ENCODE measurements around the gene TRPM1.

The TRPM1 gene

DNA sequence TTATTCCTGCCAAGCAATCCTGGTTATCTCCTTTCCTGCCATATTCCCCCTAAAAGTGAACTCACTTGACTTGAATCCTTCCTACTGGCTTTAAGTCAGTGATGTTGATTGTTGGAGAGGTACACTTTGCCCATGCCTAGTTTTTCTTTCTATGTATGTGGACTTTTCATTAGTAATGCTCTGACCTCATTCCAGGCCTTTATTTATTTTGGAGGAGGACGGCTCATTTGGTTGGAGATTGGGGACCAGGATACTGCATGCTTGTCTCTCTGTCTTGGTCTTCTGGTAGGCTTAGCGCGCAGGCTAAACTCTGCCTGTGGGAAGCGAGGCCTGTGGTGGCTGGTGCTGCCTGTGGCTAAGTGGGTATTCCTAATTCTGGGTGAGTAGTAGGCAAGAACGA lies 81.0 kb downstream of the TRPM1 start:
- no peak for DNase-seq (ENCODE audit: low read depth)

- no peak for DNase-seq (ENCODE audit: low read depth)
These were observed 81.5 kb downstream of the TRPM1 start for GRCh38 chr15:31019986-31020385.

GRCh38 chr15:31017311-31017710 lies 84.2 kb downstream of the TRPM1 start:
- DNase-seq (ENCODE audit: low read depth): no peak

DNA sequence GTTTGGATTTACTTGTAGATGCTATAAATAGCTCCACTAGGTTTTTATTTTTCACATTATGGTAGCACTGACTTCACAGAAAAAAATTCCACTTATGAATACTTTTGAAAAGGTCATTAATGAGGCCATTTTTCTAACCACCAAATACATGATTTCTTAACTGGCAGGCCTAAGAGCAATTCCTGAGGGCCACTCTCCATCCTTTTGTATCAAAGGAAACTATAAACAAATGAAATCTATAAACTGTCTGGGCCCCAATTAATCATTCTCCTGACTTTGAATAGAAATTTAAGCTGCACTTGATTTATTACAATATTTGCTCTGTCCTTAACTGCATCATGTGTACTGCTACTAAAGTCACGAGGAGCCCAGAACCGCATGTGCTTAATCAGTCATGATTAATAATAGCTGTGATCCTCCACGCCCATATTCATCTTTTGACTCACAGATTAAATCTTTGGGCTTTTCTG lies 85.0 kb downstream of the TRPM1 start:
- peak; percentile 34 for DNase-seq (ENCODE audit: low read depth)

GRCh38 chr15:31014608-31014925 lies 87.0 kb downstream of the TRPM1 start:
- no peak for DNase-seq (ENCODE audit: low read depth)

- no peak for DNase-seq (ENCODE audit: low read depth)
These were observed 87.5 kb downstream of the TRPM1 start for GRCh38 chr15:31013863-31014607.

GRCh38 chr15:31012455-31012854 lies 89.1 kb downstream of the TRPM1 start:
- DNase-seq (ENCODE audit: low read depth): no peak

GRCh38 chr15:31010036-31010435 lies 91.5 kb downstream of the TRPM1 start:
- no peak for DNase-seq (ENCODE audit: low read depth)

GRCh38 chr15:31005660-31006059 lies 95.9 kb downstream of the TRPM1 start:
- no peak for DNase-seq (ENCODE audit: low read depth)

- no peak for DNase-seq (ENCODE audit: low read depth)
These were observed 97.2 kb downstream of the TRPM1 start for GRCh38 chr15:31004220-31004733.

GRCh38 chr15:31001702-31002101 lies 99.8 kb downstream of the TRPM1 start:
- DNase-seq (ENCODE audit: low read depth): no peak

DNA sequence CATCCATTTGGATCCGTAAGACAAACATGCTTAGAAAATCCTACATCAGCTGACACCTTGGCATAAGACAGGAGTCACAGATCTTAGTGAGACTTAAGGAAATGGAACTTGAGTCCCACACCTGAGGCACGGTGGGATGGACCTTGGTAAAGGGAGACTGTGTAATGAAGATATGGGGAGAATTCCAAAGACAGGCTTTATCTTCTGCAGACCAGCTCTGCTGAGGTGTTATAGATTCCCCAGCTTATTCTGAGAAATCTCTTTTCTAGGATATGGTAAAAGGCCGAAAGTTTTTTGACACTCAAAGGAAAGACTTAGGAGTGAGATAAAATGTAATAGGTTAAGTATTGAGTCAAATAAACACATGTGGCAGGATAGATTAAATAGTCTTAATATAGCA lies 101.8 kb downstream of the TRPM1 start:
- no peak for DNase-seq (ENCODE audit: low read depth)

DNA sequence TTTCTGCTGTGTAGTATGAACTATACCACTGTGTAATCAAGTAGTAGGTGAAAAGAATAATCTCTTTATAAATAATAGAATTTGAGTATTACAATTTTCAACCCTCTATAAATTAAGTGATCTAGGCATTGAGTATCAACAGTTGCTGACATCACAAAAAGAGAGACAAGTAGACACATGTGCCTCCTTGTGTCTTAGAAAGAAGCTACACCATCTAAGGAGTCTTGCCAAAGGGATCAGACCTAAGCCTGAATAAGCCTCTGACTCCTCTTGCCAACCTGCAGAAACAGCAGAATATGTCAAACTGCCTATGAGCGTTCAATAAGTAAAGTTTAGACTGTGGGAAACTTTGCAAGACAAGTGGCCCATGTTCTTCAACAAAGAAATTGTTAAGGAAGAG lies 104.3 kb downstream of the TRPM1 start:
- DNase-seq (ENCODE audit: low read depth): no peak

DNA sequence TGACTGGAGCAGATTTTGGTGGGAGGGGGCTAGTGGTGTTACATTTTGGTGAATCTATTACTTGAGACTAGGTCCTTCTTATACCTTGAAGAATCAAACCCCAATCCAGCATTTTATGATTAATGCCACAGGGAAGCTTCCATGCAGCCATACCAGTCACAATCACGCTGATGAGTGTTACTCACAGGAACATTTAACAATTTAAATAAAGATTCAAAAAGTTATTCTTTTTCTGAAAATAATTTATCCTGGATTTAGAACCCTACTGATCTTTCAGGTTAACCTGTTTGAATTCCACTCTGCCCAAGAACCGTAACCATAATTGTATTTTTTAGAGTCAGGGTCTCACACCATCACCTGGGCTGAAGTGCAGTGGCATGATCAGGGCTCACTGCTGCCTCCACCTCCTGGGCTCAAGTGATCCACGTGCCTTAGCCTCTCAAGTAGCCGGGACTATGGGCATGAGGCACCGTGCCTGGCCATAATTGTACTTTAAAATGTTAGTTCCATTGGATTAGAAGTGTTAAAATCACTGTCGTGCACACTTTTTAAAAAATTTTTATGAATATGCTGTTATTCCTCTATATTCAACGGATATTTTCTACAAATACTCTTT lies 109.2 kb downstream of the TRPM1 start:
- DNase-seq (ENCODE audit: low read depth): no peak

GRCh38 chr15:30991255-30992235 lies 110.0 kb downstream of the TRPM1 start, which contains the start of gene MTMR10:
TSS of gene MTMR10 (minus strand) at chr15:30991628. CDS start at chr15:30991506, 122 bp downstream.
- DNase-seq (ENCODE audit: low read depth): no peak

- DNase-seq (ENCODE audit: low read depth): no peak
These were observed 110.9 kb downstream of the TRPM1 start for GRCh38 chr15:30990446-30991254.

DNA sequence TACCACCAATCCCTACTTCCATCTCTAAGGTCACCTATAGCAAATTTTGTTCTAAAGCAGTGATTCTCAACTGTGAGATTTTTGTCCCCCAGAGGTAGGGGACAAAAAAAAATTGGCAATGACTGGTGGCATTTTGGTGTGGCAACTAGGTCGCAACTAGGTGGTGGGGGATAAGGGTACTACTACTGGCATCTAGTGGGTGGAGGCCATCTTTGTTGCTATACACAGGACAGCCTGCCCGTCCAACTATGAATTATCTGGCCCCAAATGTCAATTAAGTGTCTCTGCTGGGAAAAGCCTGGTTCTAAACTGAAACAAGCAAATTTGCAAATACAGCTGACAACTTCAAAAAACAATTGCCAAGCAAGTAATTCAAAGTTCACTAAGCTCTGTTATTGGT lies 111.5 kb downstream of the TRPM1 start:
- DNase-seq (ENCODE audit: low read depth): no peak

DNA sequence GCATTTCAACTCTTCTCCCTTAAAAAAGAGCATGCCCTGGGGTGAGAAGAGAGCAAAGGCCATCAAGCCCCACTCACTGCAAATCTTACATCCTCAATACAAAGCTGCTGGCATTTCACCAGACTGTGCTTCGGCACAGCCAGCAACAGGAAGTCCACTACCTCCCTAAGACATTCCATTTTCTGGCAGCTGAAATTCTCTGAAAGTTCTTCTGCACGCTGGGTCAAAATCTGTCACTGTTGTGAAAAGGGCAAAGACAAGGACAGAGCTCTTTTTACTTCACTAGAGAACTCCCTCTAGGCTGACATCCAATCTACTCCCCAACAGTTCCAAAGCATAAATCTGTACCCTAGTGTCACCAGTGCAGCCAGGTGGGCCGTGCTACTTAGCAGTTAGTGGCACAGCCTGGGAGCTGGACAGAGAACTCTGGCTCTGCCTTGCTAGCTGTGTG lies 116.4 kb downstream of the TRPM1 start:
- no peak for DNase-seq (ENCODE audit: low read depth)

DNA sequence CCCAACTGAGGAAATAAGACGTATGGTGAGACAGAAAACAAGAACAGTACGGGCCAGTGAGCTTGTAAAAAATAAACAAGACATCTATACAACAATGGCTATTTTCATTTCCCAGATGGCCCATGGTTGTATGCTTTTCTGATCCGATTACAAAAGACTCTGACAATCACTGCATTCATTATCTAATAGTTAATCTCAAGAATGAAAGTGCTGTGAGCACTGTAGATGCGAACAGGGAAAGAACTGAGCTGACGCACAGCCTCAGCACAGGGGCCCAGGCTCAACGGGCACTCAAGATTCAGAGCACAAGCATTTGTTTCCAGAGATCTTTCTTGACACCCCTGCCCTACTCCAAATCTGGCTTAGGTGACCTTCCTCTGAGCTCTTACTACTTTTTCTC lies 117.0 kb downstream of the TRPM1 start:
- no peak for DNase-seq (ENCODE audit: low read depth)

DNA sequence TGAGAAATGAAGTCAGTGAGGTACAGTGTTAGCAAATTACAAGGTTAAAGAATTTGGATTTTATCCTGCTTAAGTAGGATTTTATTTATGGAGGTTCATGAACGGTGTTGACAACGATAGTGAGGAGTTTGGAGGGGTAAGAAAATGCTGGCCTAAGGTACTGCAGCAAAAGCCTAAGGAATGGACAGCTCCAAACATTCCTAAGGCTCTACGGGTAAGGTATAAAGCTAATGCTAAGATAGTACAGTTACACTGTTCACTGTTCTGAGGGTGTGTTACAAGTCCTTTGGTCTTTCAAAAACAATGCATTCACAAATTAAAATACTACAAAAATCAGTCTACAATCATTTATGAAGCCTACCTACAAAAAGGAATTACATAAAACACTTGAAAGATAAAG lies 117.4 kb downstream of the TRPM1 start:
- DNase-seq (ENCODE audit: low read depth): no peak

- DNase-seq (ENCODE audit: low read depth): no peak
These were observed 122.1 kb downstream of the TRPM1 start for GRCh38 chr15:30979457-30979856.
